Measurements from ENCODE around the gene MRPL53. TPM values are rescaled to one million over a fixed set of nuclear protein-coding genes. Genes with fewer than 3 reads are reported as not detected.

Gene MRPL53
- total and polyA plus RNA-seq, 9 of the 15 experiments (the other 6 are each of a cell fraction or from before 2014, with no cell fraction given), result 11.5 to 87.9 (median 41.1) TPM

GRCh38 chr2:74454654-74455511, 17.6 kb downstream of the MRPL53 start, which contains the start of gene INO80B (continued):
- peak; percentile 91 for TF ChIP-seq ARID4B (CRISPR knock-in tag; IDR thresholded peaks at IDR 0.05)
- no peak for TF ChIP-seq ETS2 (tag; IDR thresholded peaks at IDR 0.05; ENCODE audit: borderline replicate concordance, poor library complexity, severe bottlenecking)
- TF ChIP-seq NFRKB (IDR thresholded peaks at IDR 0.05; ENCODE audit: low read depth), result peak; percentile 60; the same call in 1 of the 2 replicates
- peak; percentile 43; the same call in 1 of the 2 replicates for TF ChIP-seq DPF2 (IDR thresholded peaks at IDR 0.05)
- peak; percentile 85 to 93 for TF ChIP-seq SIX5 (IDR thresholded peaks at IDR 0.05; ENCODE audit: borderline replicate concordance in 1 of 2, insufficient read depth in 1 of 2, low read depth in 1 of 2, low read length in 2 of 2)
- TF ChIP-seq TAF1 (IDR thresholded peaks at IDR 0.05; ENCODE audit: control insufficient read depth, extremely low read depth, insufficient read depth, low read length, severe bottlenecking), result peak; percentile 61
- TF ChIP-seq ZNF511 (CRISPR knock-in tag; IDR thresholded peaks at IDR 0.05), result peak; percentile 52; the same call in 1 of the 2 replicates
- peak; percentile 99 for TF ChIP-seq XRCC5 (IDR thresholded peaks at IDR 0.05; ENCODE audit: low read depth, low read length)
- no peak for TF ChIP-seq PHB (CRISPR knock-in tag; IDR thresholded peaks at IDR 0.05)
- TF ChIP-seq E2F3 (CRISPR knock-in tag; IDR thresholded peaks at IDR 0.05), result no peak
- TF ChIP-seq ELF1 (tag; IDR thresholded peaks at IDR 0.05), result peak; percentile 99
- TF ChIP-seq ZNF134 (CRISPR knock-in tag; conservative IDR thresholded peaks at IDR 0.05), result no peak
- TF ChIP-seq E2F6 (IDR thresholded peaks at IDR 0.05; ENCODE audit: borderline replicate concordance in 1 of 2, extremely low read depth in 1 of 2, insufficient read depth in 1 of 2, insufficient read length in 1 of 2, low read depth in 1 of 2, low read length in 1 of 2, poor library complexity in 1 of 2, severe bottlenecking in 1 of 2), result peak in 1 of 2 experiments; percentile 49
- peak; percentile 45; the same call in 1 of the 2 replicates for TF ChIP-seq ZBTB2 (IDR thresholded peaks at IDR 0.05)
- TF ChIP-seq HDAC8 (tag; IDR thresholded peaks at IDR 0.05), result no peak
- peak; percentile 69 for TF ChIP-seq VEZF1 (CRISPR knock-in tag; IDR thresholded peaks at IDR 0.05)
